Muscle of leg (tissue), 11 donors: Measurements from ENCODE around the gene DDC. TPM values are rescaled to one million over a fixed set of nuclear protein-coding genes. Genes with fewer than 3 reads are reported as not detected.
"Not testable (repeated sequence)": the region's sequence is repeated elsewhere in the genome, so short reads cannot be mapped to it uniquely, and the experiment has no call there.

Experiments
- DNase-seq: peaks from one replicate; pipeline ENCODE4 v3.0.0; 2013
- H3K27ac ChIP-seq: one replicate; pipeline ENCODE4 v1.5.1; 2013; ENCODE audit warnings: mild to moderate bottlenecking, low read length, control low read depth
- H3K27me3 ChIP-seq: one replicate; pipeline ENCODE4 v1.6.1; 2013; ENCODE audit warnings: low read length; ENCODE audit not compliant: control insufficient read depth, insufficient read depth
- H3K36me3 ChIP-seq: one replicate; pipeline ENCODE4 v1.6.1; 2013; ENCODE audit warnings: low read length; ENCODE audit not compliant: control insufficient read depth, insufficient read depth
- H3K4me1 ChIP-seq: one replicate; pipeline ENCODE4 v1.6.1; 2013; ENCODE audit warnings: low read length; ENCODE audit not compliant: control insufficient read depth, insufficient read depth
- H3K4me3 ChIP-seq: one replicate; pipeline ENCODE4 v1.5.1; 2013; ENCODE audit warnings: low read length, control low read depth
- H3K9me3 ChIP-seq: replicated peaks from 2 replicates; pipeline ENCODE4 v1.6.1; 2013; ENCODE audit warnings: low read depth, low read length; ENCODE audit not compliant: control insufficient read depth
- WGBS: methylation state at CpG from one replicate; pipeline ENCODE4 v1.1.5; 2013; ENCODE audit warnings: missing lambda C conversion rate; ENCODE audit not compliant: insufficient coverage; 5-methylcytosine and 5-hydroxymethylcytosine counted together
- polyA plus RNA-seq, 8 donors: library from polyadenylated mRNA; unstranded; fragments of 120-200 nt; gene quantifications; one replicate each; pipeline versions ENCODE4 v1.2.1 to v1.2.3, GENCODE V29; 2013; ENCODE audit warnings: inconsistent platforms in 1 of 8, low replicate concordance in 1 of 8; ENCODE audit not compliant: insufficient read length in 8 of 8, insufficient read depth in 1 of 8
- total RNA-seq: library from RNA; stranded (reverse); fragments of 120-200 nt; gene quantifications from one replicate; pipeline ENCODE4 v1.2.4, GENCODE V29; 2013

DDC gene
- total and polyA plus RNA-seq, 9 donors = 0.09 to 13.2 (median 0.26) TPM; not detected in 2

GRCh38 chr7:50577569-50577968 lies 12.4 kb upstream of the DDC start:
- H3K4me1 ChIP-seq = no peaks in the 10 kb centered on the region
- H3K4me3 ChIP-seq = no peak overlapping the region
- no peaks in the 10 kb centered on the region for H3K9me3 ChIP-seq
- no peak overlapping the region for H3K27ac ChIP-seq
- 88% methylated on average over 10 of the region's 10 CpGs for WGBS
- no peak for DNase-seq
- H3K36me3 ChIP-seq = no peaks in the 10 kb centered on the region
- H3K27me3 ChIP-seq = no peaks in the 10 kb centered on the region

DNA sequence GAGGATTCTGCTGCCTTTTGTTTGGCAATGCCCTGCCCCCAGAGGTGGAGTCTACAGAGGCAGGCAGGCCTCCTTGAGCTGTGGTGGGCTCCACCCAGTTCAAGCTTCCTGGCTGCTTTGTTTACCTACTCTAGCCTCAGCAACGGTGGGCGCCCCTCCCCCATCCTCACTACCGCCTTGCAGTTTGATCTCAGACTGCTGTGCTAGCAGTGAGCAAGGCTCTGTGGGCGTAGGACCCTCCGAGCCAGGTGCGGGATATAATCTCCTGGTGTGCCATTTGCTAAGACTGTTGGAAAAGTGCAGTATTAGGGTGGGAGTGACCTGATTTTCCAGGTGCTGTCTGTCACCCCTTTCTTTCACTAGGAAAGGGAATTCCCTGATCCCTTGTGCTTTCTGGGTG lies 11.2 kb upstream of the DDC start:
- WGBS = no CpG with 5 or more reads among the region's 6 CpGs
- not testable (repeated sequence) for DNase-seq, H3K27me3 ChIP-seq, H3K27ac ChIP-seq, H3K36me3 ChIP-seq, H3K9me3 ChIP-seq, H3K4me3 ChIP-seq, H3K4me1 ChIP-seq

GRCh38 chr7:50567715-50568261 lies 2.6 kb upstream of the DDC start:
- Histone ChIP-seq H3K4me3 (no peak overlapping the region), H3K36me3 (no peaks in the 10 kb centered on the region), H3K27ac (no peak overlapping the region), H3K9me3 (no peaks in the 10 kb centered on the region), H3K4me1 (no peaks in the 10 kb centered on the region), H3K27me3 (no peaks in the 10 kb centered on the region)
- 68% methylated on average over 5 of the region's 6 CpGs for WGBS
- DNase-seq = no peak

DNA sequence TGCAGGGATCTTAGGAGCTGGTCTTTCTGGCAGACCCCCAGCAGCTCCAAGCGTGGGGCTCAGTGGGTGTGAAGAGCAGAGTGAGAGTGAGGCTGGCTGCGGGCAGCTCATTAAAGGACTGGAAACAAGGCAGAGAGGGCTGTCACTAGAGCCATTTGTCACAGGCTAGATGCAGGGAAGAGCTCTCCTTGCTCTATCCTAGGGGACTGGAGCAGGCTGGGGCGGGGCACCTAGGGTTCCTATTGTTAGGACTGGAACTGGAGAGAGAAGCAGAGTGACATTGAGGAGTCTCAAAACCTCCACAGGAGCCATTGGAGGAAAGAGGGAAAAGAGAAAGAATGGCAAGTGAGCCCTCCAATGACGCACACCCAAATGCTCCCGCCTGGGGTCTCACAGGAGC lies 772 bp upstream of the DDC start:
- no peaks in the 10 kb centered on the region for H3K36me3 ChIP-seq
- no peak overlapping the region for H3K4me3 ChIP-seq
- H3K27ac ChIP-seq = no peak overlapping the region
- WGBS = 14% methylated on average over 2 of the region's 5 CpGs
- no peaks in the 10 kb centered on the region for H3K27me3 ChIP-seq
- no peak for DNase-seq
- H3K4me1 ChIP-seq = no peaks in the 10 kb centered on the region
- no peaks in the 10 kb centered on the region for H3K9me3 ChIP-seq

DNA sequence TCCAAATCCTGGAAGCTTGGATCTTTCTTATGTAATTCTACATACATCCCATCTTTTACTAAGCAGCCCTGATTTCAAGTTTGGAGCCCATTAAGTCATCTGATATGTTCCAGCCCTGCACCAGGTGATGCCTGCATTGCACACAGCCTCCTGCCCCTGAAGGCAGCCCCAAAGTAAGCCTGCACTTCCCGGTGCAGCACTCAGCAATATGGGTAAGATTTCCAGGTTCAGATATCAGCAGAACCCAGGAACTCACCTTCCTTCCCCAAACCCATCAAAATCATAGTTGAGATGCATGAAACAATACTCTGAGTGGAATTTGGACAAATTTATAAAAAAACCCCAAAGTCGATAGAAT lies 333 bp upstream of the DDC start:
- Histone ChIP-seq H3K9me3 (no peaks in the 10 kb centered on the region), H3K4me1 (no peaks in the 10 kb centered on the region), H3K36me3 (no peaks in the 10 kb centered on the region), H3K27ac (no peak overlapping the region), H3K27me3 (no peaks in the 10 kb centered on the region), H3K4me3 (no peak overlapping the region)
- no peak for DNase-seq
- WGBS = 44% methylated on average over 1 of the region's 2 CpGs

DNA sequence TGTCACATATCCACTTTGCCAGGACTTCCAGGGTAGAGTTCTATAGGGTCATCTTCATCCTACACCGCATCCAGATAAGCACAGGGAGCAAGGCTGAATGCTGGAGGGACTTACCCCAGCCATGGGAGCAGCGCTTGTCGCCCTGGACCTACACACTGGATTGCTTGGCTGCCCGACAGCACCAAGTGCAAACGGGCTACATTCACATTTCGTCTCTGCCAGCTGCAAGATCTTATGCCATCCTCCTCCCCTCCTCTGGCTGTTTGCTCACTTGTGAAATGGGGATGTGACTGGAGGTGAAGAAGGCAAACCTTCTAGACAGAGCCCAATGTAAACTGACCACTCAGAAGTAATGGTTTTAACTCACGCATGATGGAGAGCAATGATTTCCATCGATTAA lies 1.0 kb downstream of the DDC start:
- no peaks in the 10 kb centered on the region for H3K4me1 ChIP-seq
- no peak for DNase-seq
- WGBS = 93% methylated on average over 5 of the region's 8 CpGs
- no peak overlapping the region for H3K4me3 ChIP-seq
- H3K36me3 ChIP-seq = no peaks in the 10 kb centered on the region
- H3K9me3 ChIP-seq = no peaks in the 10 kb centered on the region
- no peak overlapping the region for H3K27ac ChIP-seq
- H3K27me3 ChIP-seq = peaks cover 3% of the 10 kb centered on the region

DNA sequence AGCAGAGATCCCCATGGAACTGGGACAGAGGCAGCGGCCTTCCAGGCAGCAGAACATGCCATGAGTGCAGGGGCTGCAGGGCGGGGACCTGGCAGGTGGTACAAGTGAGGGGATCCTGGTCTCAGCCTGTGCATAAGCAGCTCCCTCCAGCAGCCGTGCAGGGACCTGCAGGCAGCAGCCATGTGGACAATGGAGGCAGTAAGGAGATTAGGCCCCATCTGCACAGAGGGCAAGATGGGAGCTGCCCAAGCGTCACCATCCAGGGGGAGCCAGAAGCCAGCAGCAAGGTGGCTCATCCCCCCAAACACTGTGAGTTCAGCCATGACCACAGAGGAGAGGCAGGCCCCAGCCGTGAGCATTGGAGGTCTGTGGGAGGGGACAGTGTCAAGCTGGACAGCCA lies 3.1 kb downstream of the DDC start:
- no peak overlapping the region for H3K27ac ChIP-seq
- H3K4me3 ChIP-seq = no peak overlapping the region
- H3K4me1 ChIP-seq = no peaks in the 10 kb centered on the region
- no peaks in the 10 kb centered on the region for H3K36me3 ChIP-seq
- WGBS = 69% methylated on average over 4 of the region's 5 CpGs
- peaks cover 3% of the 10 kb centered on the region for H3K27me3 ChIP-seq
- H3K9me3 ChIP-seq = no peaks in the 10 kb centered on the region
- no peak for DNase-seq

DNA sequence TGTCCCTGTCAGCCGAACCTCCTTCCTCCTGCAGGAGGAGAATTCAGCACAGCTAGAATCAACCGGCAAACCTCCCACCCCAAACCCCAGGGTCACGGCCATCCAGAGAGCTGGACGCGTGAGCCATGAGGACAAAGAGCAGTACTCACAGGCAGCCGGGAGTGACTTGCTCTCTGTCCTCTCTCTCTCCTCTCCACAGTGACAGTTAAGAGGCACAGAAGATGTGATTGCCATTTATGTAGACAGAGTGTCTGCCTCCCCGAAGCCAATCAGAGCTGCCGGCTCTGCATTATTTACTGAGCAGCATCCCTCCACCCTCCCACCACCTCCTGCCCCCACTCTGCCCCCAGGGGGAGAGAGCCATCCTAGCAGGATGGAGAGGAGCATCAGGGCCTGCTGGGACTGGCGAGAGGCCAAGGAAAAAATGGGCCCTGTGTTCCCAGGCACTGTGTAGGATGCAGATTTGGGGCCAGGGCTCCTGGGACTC lies 4.3 kb downstream of the DDC start:
- 29% methylated on average over 1 of the region's 9 CpGs for WGBS
- H3K27me3 ChIP-seq = peaks cover 3% of the 10 kb centered on the region
- DNase-seq = no peak

GRCh38 chr7:50559881-50560280 lies 5.3 kb downstream of the DDC start:
- H3K4me1 ChIP-seq = no peaks in the 10 kb centered on the region
- H3K36me3 ChIP-seq = no peaks in the 10 kb centered on the region
- H3K4me3 ChIP-seq = no peak overlapping the region
- 82% methylated on average over 5 of the region's 7 CpGs for WGBS
- H3K27me3 ChIP-seq = peaks cover 3% of the 10 kb centered on the region
- H3K27ac ChIP-seq = no peak overlapping the region
- no peaks in the 10 kb centered on the region for H3K9me3 ChIP-seq
- no peak for DNase-seq

More for the DNA sequence above, 4.3 kb downstream of the DDC start:
- Histone ChIP-seq H3K36me3 (no peaks in the 10 kb centered on the region), H3K4me3 (no peak overlapping the region), H3K27ac (no peak overlapping the region), H3K9me3 (no peaks in the 10 kb centered on the region), H3K4me1 (no peaks in the 10 kb centered on the region)

DNA sequence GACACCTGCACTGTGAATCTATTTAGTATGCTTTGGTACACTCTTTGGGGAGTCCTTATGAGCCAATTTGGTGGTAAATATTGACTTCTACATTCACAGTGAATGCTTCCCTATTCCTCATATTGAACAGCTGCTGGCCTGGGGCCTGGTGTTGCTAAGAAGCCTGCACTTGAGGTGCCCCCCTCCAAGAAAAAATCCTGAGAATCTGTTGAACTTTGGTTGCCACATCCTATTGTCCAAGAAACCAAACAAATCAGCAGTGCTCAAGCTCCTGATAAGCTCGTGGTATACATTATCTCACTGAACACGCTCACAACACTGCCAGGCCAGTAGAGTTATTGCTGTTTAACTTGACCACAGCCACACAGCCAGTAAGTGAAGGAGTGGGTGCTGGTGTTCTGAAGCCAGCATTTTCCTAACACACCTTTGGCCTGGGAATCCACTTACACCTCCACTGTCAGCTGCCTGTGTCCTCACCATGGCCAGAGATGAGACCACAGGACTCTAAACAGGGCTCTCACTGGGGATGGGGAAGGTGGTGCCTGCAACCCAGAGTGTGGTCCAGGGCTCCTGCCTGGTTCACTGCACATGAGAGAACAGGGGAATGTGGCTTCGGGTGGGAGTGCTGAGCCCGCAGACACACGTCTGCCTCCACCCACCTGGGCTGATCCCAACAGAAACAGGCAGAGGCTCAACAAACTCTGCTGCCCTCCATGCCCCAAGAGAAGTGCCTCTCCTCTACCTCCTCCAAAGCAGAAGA lies 6.7 kb downstream of the DDC start:
- 73% methylated on average over 4 of the region's 5 CpGs for WGBS
- Histone ChIP-seq H3K4me1 (no peaks in the 10 kb centered on the region), H3K27me3 (peaks cover 3% of the 10 kb centered on the region), H3K36me3 (no peaks in the 10 kb centered on the region), H3K4me3 (no peak overlapping the region), H3K27ac (no peak overlapping the region), H3K9me3 (no peaks in the 10 kb centered on the region)
- DNase-seq = no peak
